22Rv1 (cell line): ENCODE measurements around the gene SLC25A13.

Experiments
- ZFX ChIP-seq: fragments of 450-650 bp; IDR thresholded peaks from 2 replicates; pipeline ENCODE4 v1.6.1; 2017; ENCODE audit warnings: antibody characterized with exemption, borderline replicate concordance
- TF ChIP-seq, protein P1 (sequence below): fragments of 450-650 bp; IDR thresholded peaks from 2 replicates; pipeline ENCODE4 v1.5.1; 2017; ENCODE audit warnings: mild to moderate bottlenecking

DNA sequence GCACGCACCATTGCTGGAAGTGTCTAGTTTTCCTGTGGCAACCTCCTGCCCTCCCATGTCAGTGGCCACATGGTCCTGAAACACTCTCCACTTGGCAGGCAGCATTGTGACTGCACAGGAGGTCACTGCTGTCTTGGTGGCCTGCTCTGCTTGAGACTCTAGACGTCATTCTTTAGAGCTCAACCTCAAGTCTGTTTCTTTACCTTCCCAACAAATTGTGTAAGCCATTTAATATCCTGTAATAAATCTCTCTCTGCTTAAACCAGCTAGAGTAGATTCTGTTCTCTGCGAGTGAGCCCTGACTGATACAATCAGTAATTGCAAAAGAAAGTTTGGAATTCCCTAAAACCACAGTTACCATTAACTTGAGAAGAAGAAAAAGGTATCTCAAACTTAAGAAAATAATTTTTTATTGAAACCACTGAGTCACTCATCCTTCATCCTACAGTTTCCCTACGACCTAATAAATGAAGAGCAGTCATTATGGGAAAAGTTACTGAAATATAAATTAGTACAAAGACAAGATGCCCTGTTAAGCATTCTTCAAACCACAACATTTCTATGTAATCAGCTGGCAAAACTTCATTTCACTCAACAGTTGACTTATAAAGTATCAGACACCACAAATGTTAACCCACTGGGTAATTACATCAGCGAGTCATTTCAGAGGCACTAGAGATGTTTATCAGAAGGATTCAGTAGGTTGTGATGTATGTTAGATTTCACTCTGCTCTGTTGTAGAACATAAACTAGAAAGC, 18.0 kb downstream of the SLC25A13 start:
- TF ChIP-seq, protein P1, sequence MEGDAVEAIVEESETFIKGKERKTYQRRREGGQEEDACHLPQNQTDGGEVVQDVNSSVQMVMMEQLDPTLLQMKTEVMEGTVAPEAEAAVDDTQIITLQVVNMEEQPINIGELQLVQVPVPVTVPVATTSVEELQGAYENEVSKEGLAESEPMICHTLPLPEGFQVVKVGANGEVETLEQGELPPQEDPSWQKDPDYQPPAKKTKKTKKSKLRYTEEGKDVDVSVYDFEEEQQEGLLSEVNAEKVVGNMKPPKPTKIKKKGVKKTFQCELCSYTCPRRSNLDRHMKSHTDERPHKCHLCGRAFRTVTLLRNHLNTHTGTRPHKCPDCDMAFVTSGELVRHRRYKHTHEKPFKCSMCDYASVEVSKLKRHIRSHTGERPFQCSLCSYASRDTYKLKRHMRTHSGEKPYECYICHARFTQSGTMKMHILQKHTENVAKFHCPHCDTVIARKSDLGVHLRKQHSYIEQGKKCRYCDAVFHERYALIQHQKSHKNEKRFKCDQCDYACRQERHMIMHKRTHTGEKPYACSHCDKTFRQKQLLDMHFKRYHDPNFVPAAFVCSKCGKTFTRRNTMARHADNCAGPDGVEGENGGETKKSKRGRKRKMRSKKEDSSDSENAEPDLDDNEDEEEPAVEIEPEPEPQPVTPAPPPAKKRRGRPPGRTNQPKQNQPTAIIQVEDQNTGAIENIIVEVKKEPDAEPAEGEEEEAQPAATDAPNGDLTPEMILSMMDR, result no peak
- no peak for TF ChIP-seq ZFX
